HL-60 (cell line): ENCODE measurements around the gene KIAA1755.

Source experiments
- CTCF ChIP-seq: IDR thresholded peaks from one replicate; pipeline ENCODE4 v1.5.1; 2011; ENCODE audit warnings: low read length, control low read depth, inconsistent platforms; ENCODE audit not compliant: insufficient read depth
- GABPA ChIP-seq: IDR thresholded peaks from 2 replicates; pipeline ENCODE4 v1.6.1; 2012; ENCODE audit warnings: low read depth
- POLR2AphosphoS5 ChIP-seq: IDR thresholded peaks from 2 replicates; pipeline ENCODE4 v1.6.1; 2012; ENCODE audit warnings: low read depth
- REST ChIP-seq: IDR thresholded peaks from 2 replicates; pipeline ENCODE4 v1.6.1; 2012; ENCODE audit warnings: low read depth; ENCODE audit not compliant: insufficient replicate concordance
- SPI1 ChIP-seq: IDR thresholded peaks from 2 replicates; pipeline ENCODE4 v1.6.1; 2012; ENCODE audit warnings: low read depth, mild to moderate bottlenecking, borderline replicate concordance

DNA sequence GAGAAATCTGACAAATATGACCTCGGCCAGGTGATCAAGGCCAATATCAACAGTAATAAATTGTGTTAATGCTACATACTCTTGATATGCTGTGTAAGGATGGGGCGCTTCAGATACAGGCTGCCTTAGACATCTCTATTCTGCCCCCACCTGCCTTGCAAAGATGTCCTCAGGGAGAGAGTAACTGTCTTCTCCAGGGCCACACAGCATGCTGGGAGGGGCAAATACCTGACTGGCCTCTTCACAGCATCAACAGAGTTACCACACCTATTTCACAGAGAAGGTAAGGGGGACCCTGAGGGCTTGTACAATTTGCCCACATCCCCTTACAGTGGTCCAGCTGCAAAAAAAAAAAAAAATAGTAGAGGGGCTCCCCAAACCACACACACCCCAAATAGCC, 17.2 kb upstream of the KIAA1755 start:
- TF ChIP-seq CTCF (no peak), POLR2AphosphoS5 (no peak), SPI1 (no peak), REST (no peak), GABPA (no peak)
